ENCODE data around the gene ZBTB47.

- no peak for TF ChIP-seq ZNF331 (CRISPR knock-in tag; IDR thresholded peaks at IDR 0.05; ENCODE audit: low read depth)
- TF ChIP-seq EZH2 (IDR thresholded peaks at IDR 0.05; ENCODE audit: low read depth, unreplicated experiment): no peak
- no peak for TF ChIP-seq CTCF (conservative IDR thresholded peaks at IDR 0.05; ENCODE audit: low read depth in 2 of 2)
- no peak for TF ChIP-seq JUNB (IDR thresholded peaks at IDR 0.05; ENCODE audit: unreplicated experiment)
- TF ChIP-seq REST (IDR thresholded peaks at IDR 0.05; ENCODE audit: unreplicated experiment): no peak
These were observed 14.3 kb upstream of the ZBTB47 start for GRCh38 chr3:42639192-42639591.
